HepG2 (cell line): ENCODE results near the gene TMEM8B. TPM values are rescaled to one million over a fixed set of nuclear protein-coding genes. Genes with fewer than 3 reads are reported as not detected.

Experiments
- ATRX ChIP-seq: sonication (generic); formaldehyde crosslinking; IDR thresholded peaks from 2 replicates; pipeline ENCODE4 v1.4.0; 2020; ENCODE audit warnings: missing genetic modification reagents, borderline replicate concordance
- CHCHD3 ChIP-seq: sonication (generic); formaldehyde crosslinking; IDR thresholded peaks from 2 replicates; pipeline ENCODE4 v1.8.0; 2022; ENCODE audit warnings: mild to moderate bottlenecking, missing genetic modification reagents, moderate library complexity
- ELF1 ChIP-seq: sonication (generic); formaldehyde crosslinking; IDR thresholded peaks from 2 replicates; pipeline ENCODE4 v1.4.0; 2020; ENCODE audit warnings: missing genetic modification reagents
- NBN ChIP-seq: fragments of 450-650 bp; conservative IDR thresholded peaks from 2 replicates; pipeline ENCODE4 v1.6.1; 2017
- REXO4 ChIP-seq: sonication (generic); formaldehyde crosslinking; IDR thresholded peaks from 2 replicates; pipeline ENCODE4 v1.8.0; 2022; ENCODE audit warnings: missing genetic modification reagents, mild to moderate bottlenecking, borderline replicate concordance
- RFX1 ChIP-seq: fragments of 450-650 bp; IDR thresholded peaks from 2 replicates; pipeline ENCODE4 v1.6.1; 2017
- SMARCC2 ChIP-seq: fragments of 450-650 bp; IDR thresholded peaks from 2 replicates; pipeline ENCODE4 v1.6.1; 2017; ENCODE audit warnings: antibody characterized with exemption, mild to moderate bottlenecking
- TCF7L2 ChIP-seq: IDR thresholded peaks from 2 replicates; pipeline ENCODE4 v1.6.1; 2011; ENCODE audit warnings: mild to moderate bottlenecking, low read depth, low read length, moderate library complexity
- ZNF24 ChIP-seq: fragments of 450-650 bp; IDR thresholded peaks from 2 replicates; pipeline ENCODE4 v1.6.1; 2017; ENCODE audit warnings: antibody characterized with exemption, mild to moderate bottlenecking
- ZNF792 ChIP-seq: IDR thresholded peaks from 2 replicates; pipeline ENCODE4 v1.6.1; 2016
- polyA plus RNA-seq, 8 experiments: library from polyadenylated mRNA; depleted of rRNA in 3 of 8; stranded (reverse) in 7 of 8; unstranded in 1 of 8; fragments of >200 nt; fragmentation: Illumina TruSeq in 4 of 8; extraction: Trizol in 4 of 8; gene quantifications; 2 replicates each; pipeline versions ENCODE4 v1.2.1 to v1.2.3, GENCODE V29; 2011 to 2016; ENCODE audit warnings: low read depth in 4 of 8, missing spikeins in 1 of 8, mixed read lengths in 1 of 8; ENCODE audit not compliant: insufficient read depth in 1 of 8
- total RNA-seq, 5 experiments: library from RNA; depleted of rRNA; stranded (reverse); fragments of >200 nt; fragmentation: Illumina TruSeq; extraction: Trizol; gene quantifications; 2 replicates each; pipeline ENCODE4 v1.2.3, GENCODE V29; 2016; ENCODE audit warnings: low read depth in 1 of 5
- TF ChIP-seq, protein P1 (sequence below): sonication (generic); formaldehyde crosslinking; conservative IDR thresholded peaks from 2 replicates; pipeline ENCODE4 v1.5.0; 2020; ENCODE audit warnings: missing genetic modification reagents
- TF ChIP-seq, protein P2 (sequence below): IDR thresholded peaks from 2 replicates; pipeline ENCODE4 v1.4.0; 2020; ENCODE audit warnings: mild to moderate bottlenecking, missing genetic modification reagents
- TF ChIP-seq, protein P3 (sequence below): sonication (generic); formaldehyde crosslinking; IDR thresholded peaks from 2 replicates; pipeline ENCODE4 v1.5.0; 2020; ENCODE audit warnings: mild to moderate bottlenecking, missing genetic modification reagents, borderline replicate concordance
- TF ChIP-seq, protein P4 (sequence below): sonication (generic); formaldehyde crosslinking; IDR thresholded peaks from 2 replicates; pipeline ENCODE4 v1.4.0; 2020; ENCODE audit warnings: missing genetic modification reagents, borderline replicate concordance
- TF ChIP-seq, protein P5 (sequence below): sonication (generic); formaldehyde crosslinking; IDR thresholded peaks from 2 replicates; pipeline ENCODE4 v1.4.0; 2020; ENCODE audit warnings: missing genetic modification reagents
- TF ChIP-seq, protein P6 (sequence below): IDR thresholded peaks from 2 replicates; pipeline ENCODE4 v1.6.1; 2016; ENCODE audit warnings: control low read depth

The TMEM8B gene
- total and polyA plus RNA-seq, 2 of the 13 experiments (the other 11 are each of a cell fraction or from before 2014, with no cell fraction given): 2.1 to 2.7 TPM

DNA sequence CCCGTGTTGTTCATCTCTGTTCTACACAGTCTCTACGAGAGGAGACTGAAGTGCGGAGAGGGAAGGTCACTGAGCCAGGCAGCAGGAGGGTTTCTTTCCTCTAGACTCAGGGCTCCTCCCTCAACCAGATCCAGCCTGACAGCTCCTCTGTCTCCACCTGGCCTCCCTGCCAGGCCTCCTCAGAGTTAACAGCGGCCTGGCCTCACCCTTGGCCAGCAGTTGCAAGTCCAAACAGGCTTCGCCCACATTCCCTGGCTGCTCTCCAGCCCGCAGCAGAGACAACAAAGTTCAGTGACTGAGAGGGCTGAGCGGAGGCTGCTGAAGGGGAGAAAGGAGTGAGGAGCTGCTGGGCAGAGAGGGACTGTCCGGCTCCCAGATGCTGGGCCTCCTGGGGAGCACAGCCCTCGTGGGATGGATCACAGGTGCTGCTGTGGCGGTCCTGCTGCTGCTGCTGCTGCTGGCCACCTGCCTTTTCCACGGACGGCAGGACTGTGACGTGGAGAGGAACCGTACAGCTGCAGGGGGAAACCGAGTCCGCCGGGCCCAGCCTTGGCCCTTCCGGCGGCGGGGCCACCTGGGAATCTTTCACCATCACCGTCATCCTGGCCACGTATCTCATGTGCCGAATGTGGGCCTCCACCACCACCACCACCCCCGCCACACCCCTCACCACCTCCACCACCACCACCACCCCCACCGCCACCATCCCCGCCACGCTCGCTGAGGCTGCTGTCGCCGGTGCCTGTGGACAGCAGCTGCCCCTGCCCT is 77.1 kb downstream of the TMEM8B start, which contains the start of gene HRCT1 (continued):
- TF ChIP-seq, protein P1, sequence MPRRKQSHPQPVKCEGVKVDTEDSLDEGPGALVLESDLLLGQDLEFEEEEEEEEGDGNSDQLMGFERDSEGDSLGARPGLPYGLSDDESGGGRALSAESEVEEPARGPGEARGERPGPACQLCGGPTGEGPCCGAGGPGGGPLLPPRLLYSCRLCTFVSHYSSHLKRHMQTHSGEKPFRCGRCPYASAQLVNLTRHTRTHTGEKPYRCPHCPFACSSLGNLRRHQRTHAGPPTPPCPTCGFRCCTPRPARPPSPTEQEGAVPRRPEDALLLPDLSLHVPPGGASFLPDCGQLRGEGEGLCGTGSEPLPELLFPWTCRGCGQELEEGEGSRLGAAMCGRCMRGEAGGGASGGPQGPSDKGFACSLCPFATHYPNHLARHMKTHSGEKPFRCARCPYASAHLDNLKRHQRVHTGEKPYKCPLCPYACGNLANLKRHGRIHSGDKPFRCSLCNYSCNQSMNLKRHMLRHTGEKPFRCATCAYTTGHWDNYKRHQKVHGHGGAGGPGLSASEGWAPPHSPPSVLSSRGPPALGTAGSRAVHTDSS: no peak
- TF ChIP-seq, protein P2, sequence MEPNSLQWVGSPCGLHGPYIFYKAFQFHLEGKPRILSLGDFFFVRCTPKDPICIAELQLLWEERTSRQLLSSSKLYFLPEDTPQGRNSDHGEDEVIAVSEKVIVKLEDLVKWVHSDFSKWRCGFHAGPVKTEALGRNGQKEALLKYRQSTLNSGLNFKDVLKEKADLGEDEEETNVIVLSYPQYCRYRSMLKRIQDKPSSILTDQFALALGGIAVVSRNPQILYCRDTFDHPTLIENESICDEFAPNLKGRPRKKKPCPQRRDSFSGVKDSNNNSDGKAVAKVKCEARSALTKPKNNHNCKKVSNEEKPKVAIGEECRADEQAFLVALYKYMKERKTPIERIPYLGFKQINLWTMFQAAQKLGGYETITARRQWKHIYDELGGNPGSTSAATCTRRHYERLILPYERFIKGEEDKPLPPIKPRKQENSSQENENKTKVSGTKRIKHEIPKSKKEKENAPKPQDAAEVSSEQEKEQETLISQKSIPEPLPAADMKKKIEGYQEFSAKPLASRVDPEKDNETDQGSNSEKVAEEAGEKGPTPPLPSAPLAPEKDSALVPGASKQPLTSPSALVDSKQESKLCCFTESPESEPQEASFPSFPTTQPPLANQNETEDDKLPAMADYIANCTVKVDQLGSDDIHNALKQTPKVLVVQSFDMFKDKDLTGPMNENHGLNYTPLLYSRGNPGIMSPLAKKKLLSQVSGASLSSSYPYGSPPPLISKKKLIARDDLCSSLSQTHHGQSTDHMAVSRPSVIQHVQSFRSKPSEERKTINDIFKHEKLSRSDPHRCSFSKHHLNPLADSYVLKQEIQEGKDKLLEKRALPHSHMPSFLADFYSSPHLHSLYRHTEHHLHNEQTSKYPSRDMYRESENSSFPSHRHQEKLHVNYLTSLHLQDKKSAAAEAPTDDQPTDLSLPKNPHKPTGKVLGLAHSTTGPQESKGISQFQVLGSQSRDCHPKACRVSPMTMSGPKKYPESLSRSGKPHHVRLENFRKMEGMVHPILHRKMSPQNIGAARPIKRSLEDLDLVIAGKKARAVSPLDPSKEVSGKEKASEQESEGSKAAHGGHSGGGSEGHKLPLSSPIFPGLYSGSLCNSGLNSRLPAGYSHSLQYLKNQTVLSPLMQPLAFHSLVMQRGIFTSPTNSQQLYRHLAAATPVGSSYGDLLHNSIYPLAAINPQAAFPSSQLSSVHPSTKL (CRISPR knock-in tag): peak; percentile 67
- TF ChIP-seq ELF1 (no peak), SMARCC2 (no peak), TCF7L2 (no peak), ZNF792 (CRISPR knock-in tag) (peak; percentile 58; the same call in 1 of the 2 replicates), REXO4 (CRISPR knock-in tag) (no peak), ZNF24 (no peak), CHCHD3 (CRISPR knock-in tag) (no peak), NBN (no peak), ATRX (no peak), RFX1 (no peak)
- TF ChIP-seq, protein P3, sequence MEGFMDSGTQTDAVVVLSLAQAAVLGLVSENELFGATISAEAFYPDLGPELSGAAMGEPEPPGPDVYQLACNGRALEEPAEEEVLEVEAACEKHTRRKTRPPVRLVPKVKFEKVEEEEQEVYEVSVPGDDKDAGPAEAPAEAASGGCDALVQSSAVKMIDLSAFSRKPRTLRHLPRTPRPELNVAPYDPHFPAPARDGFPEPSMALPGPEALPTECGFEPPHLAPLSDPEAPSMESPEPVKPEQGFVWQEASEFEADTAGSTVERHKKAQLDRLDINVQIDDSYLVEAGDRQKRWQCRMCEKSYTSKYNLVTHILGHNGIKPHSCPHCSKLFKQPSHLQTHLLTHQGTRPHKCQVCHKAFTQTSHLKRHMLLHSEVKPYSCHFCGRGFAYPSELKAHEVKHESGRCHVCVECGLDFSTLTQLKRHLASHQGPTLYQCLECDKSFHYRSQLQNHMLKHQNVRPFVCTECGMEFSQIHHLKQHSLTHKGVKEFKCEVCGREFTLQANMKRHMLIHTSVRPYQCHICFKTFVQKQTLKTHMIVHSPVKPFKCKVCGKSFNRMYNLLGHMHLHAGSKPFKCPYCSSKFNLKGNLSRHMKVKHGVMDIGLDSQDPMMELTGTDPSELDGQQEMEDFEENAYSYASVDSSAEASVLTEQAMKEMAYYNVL (CRISPR knock-in tag): 0 out of 2 replicates have a peak, but pooled peaks have one; percentile 23
- TF ChIP-seq, protein P4, sequence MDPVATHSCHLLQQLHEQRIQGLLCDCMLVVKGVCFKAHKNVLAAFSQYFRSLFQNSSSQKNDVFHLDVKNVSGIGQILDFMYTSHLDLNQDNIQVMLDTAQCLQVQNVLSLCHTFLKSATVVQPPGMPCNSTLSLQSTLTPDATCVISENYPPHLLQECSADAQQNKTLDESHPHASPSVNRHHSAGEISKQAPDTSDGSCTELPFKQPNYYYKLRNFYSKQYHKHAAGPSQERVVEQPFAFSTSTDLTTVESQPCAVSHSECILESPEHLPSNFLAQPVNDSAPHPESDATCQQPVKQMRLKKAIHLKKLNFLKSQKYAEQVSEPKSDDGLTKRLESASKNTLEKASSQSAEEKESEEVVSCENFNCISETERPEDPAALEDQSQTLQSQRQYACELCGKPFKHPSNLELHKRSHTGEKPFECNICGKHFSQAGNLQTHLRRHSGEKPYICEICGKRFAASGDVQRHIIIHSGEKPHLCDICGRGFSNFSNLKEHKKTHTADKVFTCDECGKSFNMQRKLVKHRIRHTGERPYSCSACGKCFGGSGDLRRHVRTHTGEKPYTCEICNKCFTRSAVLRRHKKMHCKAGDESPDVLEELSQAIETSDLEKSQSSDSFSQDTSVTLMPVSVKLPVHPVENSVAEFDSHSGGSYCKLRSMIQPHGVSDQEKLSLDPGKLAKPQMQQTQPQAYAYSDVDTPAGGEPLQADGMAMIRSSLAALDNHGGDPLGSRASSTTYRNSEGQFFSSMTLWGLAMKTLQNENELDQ (CRISPR knock-in tag): no peak
- TF ChIP-seq, protein P5, sequence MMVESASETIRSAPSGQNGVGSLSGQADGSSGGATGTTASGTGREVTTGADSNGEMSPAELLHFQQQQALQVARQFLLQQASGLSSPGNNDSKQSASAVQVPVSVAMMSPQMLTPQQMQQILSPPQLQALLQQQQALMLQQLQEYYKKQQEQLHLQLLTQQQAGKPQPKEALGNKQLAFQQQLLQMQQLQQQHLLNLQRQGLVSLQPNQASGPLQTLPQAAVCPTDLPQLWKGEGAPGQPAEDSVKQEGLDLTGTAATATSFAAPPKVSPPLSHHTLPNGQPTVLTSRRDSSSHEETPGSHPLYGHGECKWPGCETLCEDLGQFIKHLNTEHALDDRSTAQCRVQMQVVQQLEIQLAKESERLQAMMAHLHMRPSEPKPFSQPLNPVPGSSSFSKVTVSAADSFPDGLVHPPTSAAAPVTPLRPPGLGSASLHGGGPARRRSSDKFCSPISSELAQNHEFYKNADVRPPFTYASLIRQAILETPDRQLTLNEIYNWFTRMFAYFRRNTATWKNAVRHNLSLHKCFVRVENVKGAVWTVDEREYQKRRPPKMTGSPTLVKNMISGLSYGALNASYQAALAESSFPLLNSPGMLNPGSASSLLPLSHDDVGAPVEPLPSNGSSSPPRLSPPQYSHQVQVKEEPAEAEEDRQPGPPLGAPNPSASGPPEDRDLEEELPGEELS (CRISPR knock-in tag): peak; percentile 22; the same call in 1 of the 2 replicates
- TF ChIP-seq, protein P6, sequence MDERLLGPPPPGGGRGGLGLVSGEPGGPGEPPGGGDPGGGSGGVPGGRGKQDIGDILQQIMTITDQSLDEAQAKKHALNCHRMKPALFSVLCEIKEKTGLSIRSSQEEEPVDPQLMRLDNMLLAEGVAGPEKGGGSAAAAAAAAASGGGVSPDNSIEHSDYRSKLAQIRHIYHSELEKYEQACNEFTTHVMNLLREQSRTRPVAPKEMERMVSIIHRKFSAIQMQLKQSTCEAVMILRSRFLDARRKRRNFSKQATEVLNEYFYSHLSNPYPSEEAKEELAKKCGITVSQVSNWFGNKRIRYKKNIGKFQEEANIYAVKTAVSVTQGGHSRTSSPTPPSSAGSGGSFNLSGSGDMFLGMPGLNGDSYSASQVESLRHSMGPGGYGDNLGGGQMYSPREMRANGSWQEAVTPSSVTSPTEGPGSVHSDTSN (CRISPR knock-in tag): no peak
